H1 (cell line): ENCODE results near the gene TRIM50. TPM values are rescaled to one million over a fixed set of nuclear protein-coding genes. Genes with fewer than 3 reads are reported as not detected.
"Not testable (repeated sequence)": the region's sequence is repeated elsewhere in the genome, so short reads cannot be mapped to it uniquely, and the experiment has no call there.

Experiments used
- CTCF ChIA-PET: fragments of 300-600 bp; sonication (Branson Sonifier 250); formaldehyde crosslinking; loops from one replicate; lab custom pipeline; 2021; ENCODE audit not compliant: partially characterized antibody; lab: Charles Lee
- POLR2A ChIA-PET: fragments of 300-600 bp; sonication (Branson Sonifier 250); formaldehyde crosslinking; loops from one replicate; lab custom pipeline; 2021; ENCODE audit warnings: inconsistent platforms; ENCODE audit not compliant: partially characterized antibody; lab: Charles Lee
- DNase-seq, 2 experiments: peaks; one replicate each; pipeline versions ENCODE4 v3.0.0 to v3.0.0-alpha.2; 2010 to 2022; ENCODE audit warnings: low spot score in 2 of 2, low read depth in 1 of 2, mixed read lengths in 1 of 2
- FAIRE-seq: peaks from 2 replicates; lab custom pipeline; 2011; peaks lifted over from hg19 to GRCh38; lab: Jason Lieb, UNC
- H2AFZ ChIP-seq: 2 replicates; pipeline ENCODE4 v1.8.1; 2012; ENCODE audit warnings: low read length, inconsistent platforms
- H2AK5ac ChIP-seq: 2 replicates; pipeline ENCODE4 v1.6.1; 2013; ENCODE audit warnings: low read depth, low read length
- H2BK120ac ChIP-seq: replicated peaks from 2 replicates; pipeline ENCODE3; 2013; ENCODE audit warnings: low read depth, low read length, inconsistent platforms
- H2BK12ac ChIP-seq: 2 replicates; pipeline ENCODE4 v1.6.1; 2013; ENCODE audit warnings: low read depth, low read length
- H2BK15ac ChIP-seq: 2 replicates; pipeline ENCODE4 v1.6.1; 2013; ENCODE audit warnings: low read length
- H2BK20ac ChIP-seq: 2 replicates; pipeline ENCODE4 v1.6.1; 2013; ENCODE audit warnings: low read length
- H2BK5ac ChIP-seq: 2 replicates; pipeline ENCODE4 v1.6.1; 2013; ENCODE audit warnings: low read depth, low read length
- H3K14ac ChIP-seq: 2 replicates; pipeline ENCODE4 v1.6.1; 2013; ENCODE audit warnings: inconsistent platforms; ENCODE audit not compliant: insufficient read length
- H3K18ac ChIP-seq: 2 replicates; pipeline ENCODE4 v1.6.1; 2013; ENCODE audit warnings: low read length; ENCODE audit errors: extremely low read depth
- H3K23ac ChIP-seq: 2 replicates; pipeline ENCODE4 v1.6.1; 2013; ENCODE audit warnings: inconsistent platforms; ENCODE audit not compliant: insufficient read length
- H3K23me2 ChIP-seq: 2 replicates; pipeline ENCODE4 v1.6.1; 2013; ENCODE audit warnings: low read depth, low read length
- H3K27ac ChIP-seq: 2 replicates; pipeline ENCODE4 v1.6.1; 2011; ENCODE audit warnings: low read depth, low read length, inconsistent platforms
- H3K27me3 ChIP-seq, 4 experiments: replicated peaks in 1 of 4; 1 replicate in 1 of 4; 2 replicates in 3 of 4; pipeline versions ENCODE4 v1.6.1 to v1.8.1; 2011 to 2013; ENCODE audit warnings: low read length in 3 of 4, mild to moderate bottlenecking in 3 of 4, inconsistent platforms in 2 of 4, mixed read lengths in 2 of 4, moderate library complexity in 1 of 4; ENCODE audit not compliant: control insufficient read depth in 3 of 4, insufficient read depth in 3 of 4; ENCODE audit errors: extremely low read depth in 1 of 4
- H3K36me3 ChIP-seq, 4 experiments: 2 replicates each; pipeline versions ENCODE4 v1.6.1 to v1.8.1; 2011 to 2013; ENCODE audit warnings: mild to moderate bottlenecking in 4 of 4, low read length in 3 of 4, moderate library complexity in 2 of 4, control low read depth in 1 of 4, inconsistent platforms in 1 of 4; ENCODE audit not compliant: insufficient read depth in 4 of 4, control insufficient read depth in 2 of 4
- H3K4ac ChIP-seq: replicated peaks from 2 replicates; pipeline ENCODE3; 2013; ENCODE audit warnings: low read length, low read depth, mixed read lengths, inconsistent platforms; ENCODE audit not compliant: insufficient read length
- H3K4me1 ChIP-seq, 4 experiments: replicated peaks in 1 of 4; 1 replicate in 1 of 4; 2 replicates in 3 of 4; pipeline versions ENCODE4 v1.6.1 to v1.8.1; 2011 to 2013; ENCODE audit warnings: low read length in 3 of 4, inconsistent platforms in 2 of 4, mixed read lengths in 1 of 4; ENCODE audit not compliant: insufficient read depth in 4 of 4, control insufficient read depth in 3 of 4
- H3K4me2 ChIP-seq, 2 experiments: 2 replicates each; pipeline versions ENCODE4 v1.6.1 to v1.8.1; 2011 to 2013; ENCODE audit warnings: low read depth in 2 of 2, low read length in 2 of 2, control low read depth in 1 of 2, inconsistent platforms in 1 of 2, mild to moderate bottlenecking in 1 of 2; ENCODE audit not compliant: insufficient read depth in 1 of 2
- H3K4me3 ChIP-seq, 4 experiments: fragments of 200-600, 300-600 bp in 1 of 4; sonication (generic), shearing (Covaris generic), sonication (Bioruptor Twin) in 1 of 4; 2 replicates each; pipeline versions ENCODE4 v1.5.1 to v1.8.1; 2011 to 2016; ENCODE audit warnings: low read length in 4 of 4, low read depth in 3 of 4, control low read depth in 2 of 4, inconsistent platforms in 2 of 4, mild to moderate bottlenecking in 2 of 4, mixed read lengths in 1 of 4, moderate library complexity in 1 of 4; ENCODE audit not compliant: insufficient read depth in 2 of 4; ENCODE audit errors: extremely low read depth in 1 of 4
- H3K56ac ChIP-seq: replicated peaks from 2 replicates; pipeline ENCODE3; 2013; ENCODE audit warnings: low read depth, mild to moderate bottlenecking, mixed read lengths, low read length, inconsistent platforms; ENCODE audit not compliant: insufficient read length
- H3K79me1 ChIP-seq: 2 replicates; pipeline ENCODE4 v1.6.1; 2013; ENCODE audit warnings: low read depth, low read length, control low read depth
- H3K79me2 ChIP-seq, 2 experiments: 2 replicates each; pipeline versions ENCODE4 v1.6.1 to v1.8.1; 2012 to 2013; ENCODE audit warnings: low read length in 2 of 2, mild to moderate bottlenecking in 2 of 2, inconsistent platforms in 1 of 2; ENCODE audit not compliant: insufficient read depth in 2 of 2, control insufficient read depth in 1 of 2
- H3K9ac ChIP-seq, 4 experiments: replicated peaks in 1 of 4; 1 replicate in 1 of 4; 2 replicates in 3 of 4; pipeline versions ENCODE4 v1.6.1 to v1.8.1; 2011 to 2013; ENCODE audit warnings: low read depth in 3 of 4, low read length in 3 of 4, control low read depth in 2 of 4, mild to moderate bottlenecking in 2 of 4, moderate library complexity in 2 of 4, inconsistent platforms in 1 of 4; ENCODE audit errors: extremely low read depth in 1 of 4
- H3K9me3 ChIP-seq, 2 experiments: 2 replicates each; pipeline versions ENCODE4 v1.6.1 to v1.8.1; 2012 to 2013; ENCODE audit warnings: mild to moderate bottlenecking in 2 of 2, moderate library complexity in 2 of 2, control low read depth in 1 of 2, inconsistent platforms in 1 of 2, low read depth in 1 of 2, low read length in 1 of 2, mixed read lengths in 1 of 2; ENCODE audit not compliant: insufficient read depth in 2 of 2
- H4K20me1 ChIP-seq, 2 experiments: replicated peaks in 1 of 2; 2 replicates each; pipeline versions ENCODE3 to v1.8.1; 2011 to 2013; ENCODE audit warnings: inconsistent platforms in 2 of 2, low read length in 2 of 2, mild to moderate bottlenecking in 1 of 2; ENCODE audit not compliant: insufficient read depth in 2 of 2, control insufficient read depth in 1 of 2
- H4K5ac ChIP-seq: 2 replicates; pipeline ENCODE4 v1.6.1; 2013; ENCODE audit warnings: low read length, low read depth, mixed read lengths, inconsistent platforms; ENCODE audit not compliant: insufficient read length
- H4K8ac ChIP-seq: 2 replicates; pipeline ENCODE4 v1.8.0; 2013; ENCODE audit warnings: mild to moderate bottlenecking, moderate library complexity, low read length, inconsistent platforms; ENCODE audit not compliant: insufficient read depth; ENCODE audit errors: extremely low read depth
- H4K91ac ChIP-seq: replicated peaks from 2 replicates; pipeline ENCODE3; 2013; ENCODE audit warnings: low read length, mixed read lengths, inconsistent platforms; ENCODE audit not compliant: insufficient read length
- WGBS, 2 experiments: shearing (Covaris generic) in 1 of 2; methylation state at CpG; one replicate each; pipeline versions ENCODE4 v1.1.6 to v1.1.7; 2013 to 2015; ENCODE audit warnings: low lambda C conversion rate in 2 of 2, mixed read lengths in 2 of 2, inconsistent platforms in 1 of 2, low coverage in 1 of 2, missing lambda C conversion rate in 1 of 2; ENCODE audit not compliant: insufficient replicate concordance in 2 of 2, insufficient coverage in 1 of 2, insufficient read length in 1 of 2; ENCODE audit errors: extremely low coverage in 1 of 2, missing lambda C conversion rate in 1 of 2; 5-methylcytosine and 5-hydroxymethylcytosine counted together
- polyA plus RNA-seq, 7 experiments: library from polyadenylated mRNA; depleted of rRNA in 3 of 7; stranded (reverse) in 5 of 7; unstranded in 2 of 7; fragments of >200 nt in 5 of 7; fragments of 200-250 nt in 2 of 7; gene quantifications; 1 replicate in 5 of 7; 2 replicates in 1 of 7; 4 replicates in 1 of 7; pipeline versions ENCODE4 v1.2.1 to v1.2.3, GENCODE V29; 2011 to 2013; ENCODE audit warnings: missing spikeins in 2 of 7, mixed read lengths in 2 of 7
- total RNA-seq: library from RNA; stranded (reverse); fragmentation: NEBNext Ultra II Directional; extraction: Animal tissue kit (Norgen Biotek cat#: 25700); gene quantifications from 2 replicates; pipeline ENCODE4 v1.2.1, GENCODE V29; 2021

Gene TRIM50
- total and polyA plus RNA-seq, 2 of the 8 experiments (the other 6 are each of a cell fraction or from before 2014, with no cell fraction given): 0.12 TPM; not detected in 1

- H2BK12ac ChIP-seq, POLR2A ChIA-PET, H4K8ac ChIP-seq, H3K23ac ChIP-seq, H3K4ac ChIP-seq, H2AK5ac ChIP-seq, H3K23me2 ChIP-seq, H3K18ac ChIP-seq, H3K9ac ChIP-seq, H2BK120ac ChIP-seq, H3K9me3 ChIP-seq, H3K56ac ChIP-seq, H2BK5ac ChIP-seq, H3K4me2 ChIP-seq, H3K79me1 ChIP-seq, H2BK20ac ChIP-seq, H3K4me3 ChIP-seq, H3K27me3 ChIP-seq, H4K91ac ChIP-seq, H3K14ac ChIP-seq, H3K4me1 ChIP-seq, H4K5ac ChIP-seq, H3K27ac ChIP-seq, FAIRE-seq, H2BK15ac ChIP-seq, DNase-seq, H4K20me1 ChIP-seq, H2AFZ ChIP-seq: not testable (repeated sequence)
- H3K36me3 ChIP-seq: peaks cover 7 to 34% (median 20%) of the 10 kb centered on the region in 4 experiments
- H3K79me2 ChIP-seq: peaks cover 3 to 21% of the 10 kb centered on the region in 2 experiments; a peak in 3 of 4 replicates
- CTCF ChIA-PET: interaction anchor here (1.0 to 2.0 kb wide), 2 partner anchors 20 to 147 kb away, joined by 4 to 5 read pairs; no protein-coding TSS in a partner anchor
- 91% methylated on average over 10 of the region's 15 CpGs; no CpG with 5 or more reads in 1 of the 2 experiments for WGBS, 2 experiments
Observed at GRCh38 chr7:73304612-73305387, 23.1 kb downstream of the TRIM50 start.
